ENCODE results near the gene PACC1. TPM values are rescaled to one million over a fixed set of nuclear protein-coding genes. Genes with fewer than 3 reads are reported as not detected.
A peak's percentile ranks its signal among the peaks of the same experiment; 100 is the strongest.
"Not testable (repeated sequence)": the region's sequence is repeated elsewhere in the genome, so short reads cannot be mapped to it uniquely, and the experiment has no call there.

The PACC1 gene
- total RNA-seq, 1 experiment from 2014 or later = 17.6 TPM

GRCh38 chr1:212397171-212397570 is 17.5 kb downstream of the PACC1 start:
- RAD21 ChIA-PET (ENCODE audit: low non-redundant PET in 1 of 2, low total read pairs in 2 of 2, uncharacterized antibody in 2 of 2, unreplicated experiment in 2 of 2) = no interaction called here

GRCh38 chr1:212396638-212397037 is 18.0 kb downstream of the PACC1 start:
- peaks cover 24% of the 10 kb centered on the region for H3K79me2 ChIP-seq (ENCODE audit: insufficient read depth, low read length)
- no TSS peak for BruUV-seq (replicated peaks)
- DNase-seq (ENCODE audit: low read depth, low spot score) = no peak

More at GRCh38 chr1:212397171-212397570, 17.5 kb downstream of the PACC1 start:
- ATAC-seq (no peak), DNase-seq (ENCODE audit: low read depth, low spot score) (no peak)
- peaks cover 0 to 25% of the 10 kb centered on the region in 2 experiments; a peak in 2 of 4 replicates for H3K36me3 ChIP-seq (ENCODE audit: control insufficient read depth in 1 of 2, insufficient read depth in 2 of 2, low read length in 2 of 2)
- intact Hi-C loops (cut with micrococcal nuclease) = no loop called here
- no peaks in the 10 kb centered on the region for H3K27me3 ChIP-seq (ENCODE audit: insufficient read depth, low read length)
- H3K4me3 ChIP-seq (replicated peaks in 1 of 2; ENCODE audit: low read depth in 1 of 2, low read length in 2 of 2) = no peak overlapping the region
- H3K4me1 ChIP-seq (ENCODE audit: control insufficient read depth in 1 of 2, insufficient read depth in 2 of 2, low read length in 2 of 2) = peaks cover 0 to 5% of the 10 kb centered on the region in 2 experiments; a peak in 2 of 4 replicates
- POLR2A ChIA-PET = no interaction called here
- H4K20me1 ChIP-seq (ENCODE audit: insufficient read depth) = no peaks in the 10 kb centered on the region
- H2AFZ ChIP-seq (ENCODE audit: low read depth, low read length, poor library complexity, severe bottlenecking) = no peak overlapping the region
- BruUV-seq (replicated peaks) = no TSS peak
- no peaks in the 10 kb centered on the region for H3K9me2 ChIP-seq (ENCODE audit: insufficient read depth)
- peaks cover 7 to 15% of the 10 kb centered on the region in 2 experiments for H3K9me3 ChIP-seq (ENCODE audit: control insufficient read depth in 1 of 2, insufficient read depth in 1 of 2, low read depth in 1 of 2, low read length in 2 of 2)
- no peak overlapping the region for H3K4me2 ChIP-seq (ENCODE audit: low read length)
- no peak overlapping the region for H3K9ac ChIP-seq (ENCODE audit: low read length)
- TF ChIP-seq EZH2phosphoT487 (IDR thresholded peaks at IDR 0.05; ENCODE audit: borderline replicate concordance) (no peak), FOSL1 (IDR thresholded peaks at IDR 0.05; ENCODE audit: low read depth) (no peak), ZFX (IDR thresholded peaks at IDR 0.05) (no peak), ZBTB33 (IDR thresholded peaks at IDR 0.05; ENCODE audit: extremely low read depth, insufficient replicate concordance, low read length) (no peak)
- peaks cover 24% of the 10 kb centered on the region for H3K79me2 ChIP-seq (ENCODE audit: insufficient read depth, low read length)
- CTCF ChIA-PET = no interaction called here
- H3K27ac ChIP-seq (ENCODE audit: low read depth, low read length) = no peak overlapping the region

DNA sequence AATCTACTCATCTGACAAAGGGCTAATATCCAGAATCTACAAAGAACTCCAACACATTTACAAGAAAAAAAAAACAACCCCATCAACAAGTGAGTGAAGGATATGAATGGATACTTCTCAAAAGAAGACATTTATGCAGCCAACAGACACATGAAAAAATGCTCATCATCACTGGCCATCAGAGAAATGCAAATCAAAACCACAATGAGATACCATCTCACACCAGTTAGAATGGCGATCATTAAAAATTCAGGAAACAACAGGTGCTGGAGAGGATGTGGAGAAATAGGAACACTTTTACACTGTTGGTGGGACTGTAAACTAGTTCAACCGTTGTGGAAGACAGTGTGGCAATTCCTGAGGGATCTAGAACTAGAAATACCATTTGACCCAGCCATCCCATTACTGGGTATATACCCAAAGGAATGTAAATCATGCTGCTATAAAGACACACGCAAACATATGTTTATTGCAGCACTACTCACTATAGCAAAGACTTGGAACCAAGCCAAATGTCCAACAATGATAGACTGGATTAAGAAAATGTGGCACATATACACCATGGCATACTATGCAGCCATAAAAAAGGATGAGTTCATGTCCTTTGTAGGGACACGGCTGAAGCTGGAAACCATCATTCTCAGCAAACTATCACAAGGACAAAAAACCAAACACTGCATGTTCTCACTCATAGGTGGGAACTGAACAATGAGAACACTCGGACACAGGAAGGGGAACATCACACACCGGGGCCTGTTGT is 18.8 kb downstream of the PACC1 start:
- H3K4me3 ChIP-seq (replicated peaks in 1 of 2; ENCODE audit: low read depth in 1 of 2, low read length in 2 of 2); H3K27me3 ChIP-seq (ENCODE audit: insufficient read depth, low read length); ATAC-seq; H3K4me1 ChIP-seq (ENCODE audit: control insufficient read depth in 1 of 2, insufficient read depth in 2 of 2, low read length in 2 of 2); H3K4me2 ChIP-seq (ENCODE audit: low read length); H3K9ac ChIP-seq (ENCODE audit: low read length); H4K20me1 ChIP-seq (ENCODE audit: insufficient read depth); H2AFZ ChIP-seq (ENCODE audit: low read depth, low read length, poor library complexity, severe bottlenecking); H3K9me2 ChIP-seq (ENCODE audit: insufficient read depth); CTCF ChIA-PET; intact Hi-C loops (cut with micrococcal nuclease); POLR2A ChIA-PET; H3K27ac ChIP-seq (ENCODE audit: low read depth, low read length); BruUV-seq (replicated peaks); DNase-seq (ENCODE audit: low read depth, low spot score); RAD21 ChIA-PET (ENCODE audit: low non-redundant PET in 1 of 2, low total read pairs in 2 of 2, uncharacterized antibody in 2 of 2, unreplicated experiment in 2 of 2): not testable (repeated sequence)
- H3K36me3 ChIP-seq (ENCODE audit: control insufficient read depth in 1 of 2, insufficient read depth in 2 of 2, low read length in 2 of 2) = peaks cover 0 to 25% of the 10 kb centered on the region in 2 experiments; a peak in 2 of 4 replicates
- H3K79me2 ChIP-seq (ENCODE audit: insufficient read depth, low read length) = peaks cover 20% of the 10 kb centered on the region
- H3K9me3 ChIP-seq (ENCODE audit: control insufficient read depth in 1 of 2, insufficient read depth in 1 of 2, low read depth in 1 of 2, low read length in 2 of 2) = peaks cover 7 to 15% of the 10 kb centered on the region in 2 experiments

More at GRCh38 chr1:212396638-212397037, 18.0 kb downstream of the PACC1 start:
- POLR2A ChIA-PET = no interaction called here
- Histone ChIP-seq H3K27me3 (ENCODE audit: insufficient read depth, low read length) (no peaks in the 10 kb centered on the region), H3K9me2 (ENCODE audit: insufficient read depth) (no peaks in the 10 kb centered on the region), H4K20me1 (ENCODE audit: insufficient read depth) (no peaks in the 10 kb centered on the region), H3K27ac (ENCODE audit: low read depth, low read length) (no peak overlapping the region), H3K4me2 (ENCODE audit: low read length) (no peak overlapping the region), H3K4me3 (replicated peaks in 1 of 2; ENCODE audit: low read depth in 1 of 2, low read length in 2 of 2) (no peak overlapping the region), H3K9ac (ENCODE audit: low read length) (no peak overlapping the region), H2AFZ (ENCODE audit: low read depth, low read length, poor library complexity, severe bottlenecking) (no peak overlapping the region), H3K9me3 (ENCODE audit: control insufficient read depth in 1 of 2, insufficient read depth in 1 of 2, low read depth in 1 of 2, low read length in 2 of 2) (peaks cover 7 to 15% of the 10 kb centered on the region in 2 experiments), H3K4me1 (ENCODE audit: control insufficient read depth in 1 of 2, insufficient read depth in 2 of 2, low read length in 2 of 2) (peaks cover 0 to under 1% of the 10 kb centered on the region in 2 experiments; a peak in 1 of 4 replicates), H3K36me3 (ENCODE audit: control insufficient read depth in 1 of 2, insufficient read depth in 2 of 2, low read length in 2 of 2) (peaks cover 0 to 25% of the 10 kb centered on the region in 2 experiments; a peak in 2 of 4 replicates)
- TF ChIP-seq SRF (IDR thresholded peaks at IDR 0.05; ENCODE audit: low read depth) = no peak
- TF ChIP-seq, protein P1, sequence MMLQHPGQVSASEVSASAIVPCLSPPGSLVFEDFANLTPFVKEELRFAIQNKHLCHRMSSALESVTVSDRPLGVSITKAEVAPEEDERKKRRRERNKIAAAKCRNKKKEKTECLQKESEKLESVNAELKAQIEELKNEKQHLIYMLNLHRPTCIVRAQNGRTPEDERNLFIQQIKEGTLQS (IDR thresholded peaks at IDR 0.05) = no peak
- TF ChIP-seq CBX3 (IDR thresholded peaks at IDR 0.05; ENCODE audit: low read depth) = peak; percentile 68
- RAD21 ChIA-PET (ENCODE audit: low non-redundant PET in 1 of 2, low total read pairs in 2 of 2, uncharacterized antibody in 2 of 2, unreplicated experiment in 2 of 2) = no interaction called here
- ATAC-seq = no peak
- CTCF ChIA-PET = no interaction called here
- intact Hi-C loops (cut with micrococcal nuclease) = no loop called here

All from HCT116 (cell line).